Parathyroid adenoma (tissue), 2 donors: ENCODE data around the gene SH3BP2.

Source experiments
- H2AFZ ChIP-seq: fragments of 300-600 bp; sonication (generic); one replicate; pipeline ENCODE4 v1.7.0; 2017; ENCODE audit warnings: antibody characterized with exemption, mild to moderate bottlenecking
- H3K27ac ChIP-seq: fragments of 300-600 bp; sonication (generic); one replicate; pipeline ENCODE4 v1.7.0; 2017
- H3K27me3 ChIP-seq: fragments of 300-600 bp; sonication (generic); one replicate; pipeline ENCODE4 v1.7.0; 2017; ENCODE audit warnings: low read length; ENCODE audit not compliant: control insufficient read depth, insufficient read depth
- H3K36me3 ChIP-seq: fragments of 300-600 bp; sonication (generic); one replicate; pipeline ENCODE4 v1.7.0; 2017; ENCODE audit warnings: low read length; ENCODE audit not compliant: control insufficient read depth, insufficient read depth
- H3K4me1 ChIP-seq: fragments of 300-600 bp; sonication (generic); one replicate; pipeline ENCODE4 v1.7.0; 2017; ENCODE audit warnings: control low read depth
- H3K4me2 ChIP-seq: fragments of 300-600 bp; sonication (generic); one replicate; pipeline ENCODE4 v1.7.0; 2017; ENCODE audit warnings: low read length
- H3K4me3 ChIP-seq: fragments of 300-600 bp; sonication (generic); one replicate; pipeline ENCODE4 v1.7.0; 2017; ENCODE audit warnings: low read depth, low read length
- H3K79me2 ChIP-seq: fragments of 300-600 bp; sonication (generic); one replicate; pipeline ENCODE4 v1.7.0; 2017; ENCODE audit warnings: control low read depth
- H3K9ac ChIP-seq: fragments of 300-600 bp; sonication (generic); one replicate; pipeline ENCODE4 v1.7.0; 2017; ENCODE audit warnings: mild to moderate bottlenecking
- H3K9me3 ChIP-seq: fragments of 300-600 bp; sonication (generic); one replicate; pipeline ENCODE4 v1.7.0; 2017; ENCODE audit warnings: low read length; ENCODE audit not compliant: control insufficient read depth
- CTCF ChIP-seq: fragments of 300-600 bp; sonication (generic); IDR thresholded peaks from one replicate; pipeline ENCODE4 v1.7.0; 2017; ENCODE audit warnings: antibody characterized with exemption, mild to moderate bottlenecking
- donor health status: primary hyperparathyroidism.

The SH3BP2 gene

DNA sequence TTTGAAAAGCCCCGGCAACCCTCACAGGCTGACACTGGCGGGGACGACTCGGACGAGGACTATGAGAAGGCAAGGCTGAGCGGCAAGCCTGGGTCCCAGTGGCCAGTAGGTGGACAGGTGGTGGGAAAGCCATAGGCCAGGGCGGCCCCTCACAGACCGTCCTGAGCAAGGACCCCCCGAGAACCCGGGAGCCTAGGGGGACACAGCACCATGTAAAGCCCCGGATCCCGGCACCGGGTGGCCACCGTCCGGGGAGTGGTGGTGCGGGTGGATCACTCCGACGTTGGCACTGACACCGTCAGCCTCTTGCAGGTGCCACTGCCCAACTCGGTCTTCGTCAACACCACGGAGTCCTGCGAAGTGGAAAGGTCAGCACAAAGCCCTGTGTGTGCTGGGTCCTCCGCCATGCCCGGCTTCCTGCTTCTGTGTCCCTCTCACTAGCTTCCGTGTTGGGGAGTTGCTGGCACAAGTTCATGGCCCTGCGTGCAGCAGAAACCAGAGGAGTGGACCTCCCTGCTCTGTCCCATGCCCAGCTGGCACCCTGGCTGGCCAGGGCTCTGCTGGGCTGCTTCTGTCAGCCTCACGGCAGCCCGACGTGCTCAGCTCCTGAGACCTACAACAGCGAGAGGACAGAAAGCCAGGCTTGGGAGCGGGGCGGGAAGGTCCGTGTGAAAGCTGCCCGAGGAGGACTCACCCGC lies 38.9 kb downstream of the SH3BP2 start:
- no peaks in the 10 kb centered on the region for H3K9me3 ChIP-seq
- H2AFZ ChIP-seq: no peak overlapping the region
- H3K4me2 ChIP-seq: no peak overlapping the region
- H3K4me3 ChIP-seq: no peak overlapping the region
- no peak overlapping the region for H3K27ac ChIP-seq
- no peak for TF ChIP-seq CTCF
- H3K36me3 ChIP-seq: no peaks in the 10 kb centered on the region
- no peak overlapping the region for H3K9ac ChIP-seq
- H3K27me3 ChIP-seq: no peaks in the 10 kb centered on the region
- H3K79me2 ChIP-seq: no peaks in the 10 kb centered on the region
- H3K4me1 ChIP-seq: no peaks in the 10 kb centered on the region

DNA sequence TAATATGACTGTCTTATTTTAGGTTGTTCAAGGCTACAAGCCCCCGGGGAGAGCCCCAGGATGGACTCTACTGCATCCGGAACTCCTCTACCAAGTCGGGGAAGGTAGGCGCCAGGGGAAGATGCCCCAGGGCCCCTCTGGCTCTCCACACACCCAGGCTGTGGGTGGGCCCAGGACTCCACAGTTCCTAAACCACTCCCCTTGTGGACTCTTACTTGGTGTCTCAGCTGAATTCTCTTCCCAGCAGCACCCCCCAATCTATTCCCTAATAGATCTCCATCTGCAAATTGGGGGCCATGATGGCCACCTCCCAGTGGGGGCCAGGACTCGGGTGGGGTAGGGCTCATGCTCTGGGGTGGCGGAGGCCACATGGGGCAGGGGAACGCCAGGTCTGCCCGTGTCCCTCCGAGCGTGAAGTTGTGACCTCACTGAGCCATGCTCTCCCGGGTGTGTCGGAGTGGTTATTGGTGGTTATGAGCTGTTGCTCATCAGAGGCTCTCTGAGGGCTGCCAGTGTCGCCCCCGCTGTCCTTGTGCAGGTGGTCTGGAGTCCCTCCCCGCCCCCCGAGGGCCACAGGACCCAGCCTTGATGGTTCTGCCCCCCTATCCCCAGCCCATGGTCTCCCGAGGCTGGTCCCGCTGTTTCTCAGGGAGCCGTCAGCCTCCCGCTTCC lies 39.6 kb downstream of the SH3BP2 start:
- Histone ChIP-seq H3K4me3 (no peak overlapping the region), H2AFZ (no peak overlapping the region), H3K4me1 (no peaks in the 10 kb centered on the region), H3K79me2 (no peaks in the 10 kb centered on the region), H3K9me3 (no peaks in the 10 kb centered on the region), H3K9ac (no peak overlapping the region), H3K27me3 (no peaks in the 10 kb centered on the region), H3K4me2 (no peak overlapping the region), H3K27ac (no peak overlapping the region), H3K36me3 (no peaks in the 10 kb centered on the region)
- no peak for TF ChIP-seq CTCF

GRCh38 chr4:2832981-2833670 lies 40.2 kb downstream of the SH3BP2 start:
- H3K4me1 ChIP-seq: no peaks in the 10 kb centered on the region
- no peak overlapping the region for H3K27ac ChIP-seq
- H3K4me2 ChIP-seq: no peak overlapping the region
- no peaks in the 10 kb centered on the region for H3K27me3 ChIP-seq
- no peak overlapping the region for H2AFZ ChIP-seq
- H3K79me2 ChIP-seq: no peaks in the 10 kb centered on the region
- no peaks in the 10 kb centered on the region for H3K9me3 ChIP-seq
- H3K4me3 ChIP-seq: no peak overlapping the region
- H3K9ac ChIP-seq: no peak overlapping the region
- TF ChIP-seq CTCF: no peak
- H3K36me3 ChIP-seq: no peaks in the 10 kb centered on the region

DNA sequence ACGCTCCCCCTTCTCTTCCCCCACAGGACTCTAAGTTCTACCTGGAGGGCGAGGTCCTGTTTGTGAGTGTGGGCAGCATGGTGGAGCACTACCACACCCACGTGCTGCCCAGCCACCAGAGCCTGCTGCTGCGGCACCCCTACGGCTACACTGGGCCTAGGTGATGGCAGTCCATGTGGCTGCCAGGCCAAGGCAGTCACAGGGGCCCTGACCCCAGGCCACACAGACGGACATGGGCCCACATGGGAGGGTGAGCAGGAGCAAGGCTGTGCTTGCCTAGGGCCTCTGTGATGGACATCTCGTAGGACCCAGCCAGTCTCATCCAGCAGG lies 40.8 kb downstream of the SH3BP2 start:
- H3K79me2 ChIP-seq: no peaks in the 10 kb centered on the region
- H3K9ac ChIP-seq: no peak overlapping the region
- H3K27ac ChIP-seq: no peak overlapping the region
- H3K4me3 ChIP-seq: no peak overlapping the region
- H3K9me3 ChIP-seq: no peaks in the 10 kb centered on the region
- TF ChIP-seq CTCF: no peak
- H3K4me2 ChIP-seq: no peak overlapping the region
- H3K36me3 ChIP-seq: no peaks in the 10 kb centered on the region
- no peaks in the 10 kb centered on the region for H3K4me1 ChIP-seq
- no peak overlapping the region for H2AFZ ChIP-seq
- H3K27me3 ChIP-seq: no peaks in the 10 kb centered on the region
